Spleen (tissue), 7 donors: ENCODE data around the gene VGLL4.

ENCODE experiments used
- CTCF ChIP-seq, 11 experiments: fragments of 200-600 bp in 7 of 11; fragments of 450-650 bp in 4 of 11; sonication (generic) in 4 of 11; IDR thresholded peaks in 8 of 11; conservative IDR thresholded peaks in 3 of 11; 1 replicate in 7 of 11; 2 replicates in 4 of 11; pipeline versions ENCODE4 v1.4.0 to v1.8.0; 2016 to 2021; ENCODE audit warnings: antibody characterized with exemption in 11 of 11, inconsistent platforms in 4 of 11, mild to moderate bottlenecking in 1 of 11
- POLR2A ChIP-seq, 3 donors: fragments of 450-650 bp; IDR thresholded peaks; one replicate each; pipeline ENCODE4 v1.5.1; 2017; ENCODE audit warnings: antibody characterized with exemption in 3 of 3, mild to moderate bottlenecking in 1 of 3
- POLR2AphosphoS5 ChIP-seq, 3 donors: sonication (generic); formaldehyde crosslinking; IDR thresholded peaks; one replicate each; pipeline ENCODE4 v1.5.1; 2017; ENCODE audit warnings: antibody characterized with exemption in 3 of 3
- donor health status: DM: no; HTN: no; CAD: no; lungs with moderate emphysema.
- donor health status: DM: no; HTN: no; CAD: no.
- donor health status: DM: no; HTN: no; CAD: no.

GRCh38 chr3:11570251-11570650 lies 73.5 kb downstream of the VGLL4 start:
- TF ChIP-seq CTCF (IDR thresholded peaks at IDR 0.05 in 8 of 11, conservative IDR thresholded peaks at IDR 0.05 in 3 of 11) (no peak), POLR2A (IDR thresholded peaks at IDR 0.05) (no peak), POLR2AphosphoS5 (IDR thresholded peaks at IDR 0.05) (peak in 1 of 3 donors; percentile 40)
